K562 (cell line): ENCODE results near the gene SLA2. TPM values are rescaled to one million over a fixed set of nuclear protein-coding genes. Genes with fewer than 3 reads are reported as not detected.
A peak's percentile ranks its signal among the peaks of the same experiment; 100 is the strongest.

ENCODE experiments used
- ATAC-seq: fragments of 200-7000 bp; cut with Tn5 transposase; 3 replicates; pipeline ENCODE4 v1.9.1; 2020; ENCODE audit warnings: moderate library complexity
- BruUV-seq: library from RNA; stranded (reverse); fragments of 400-500 nt; replicated peaks from 2 replicates; lab custom pipeline; 2021; lab: Mats Ljungman, UMichigan
- CTCF ChIA-PET: fragments of 300-600 bp; formaldehyde crosslinking; extraction: SDS; loops from one replicate; lab custom pipeline; 2021; ENCODE audit warnings: low intra/inter-chr PET ratio; lab: Yijun Ruan, JAX
- POLR2A ChIA-PET: fragments of 300-600, 350-650 bp; sonication (Branson Sonifier 250); formaldehyde crosslinking; extraction: SDS; loops from one replicate; lab custom pipeline; 2021; ENCODE audit warnings: antibody characterized with exemption, inconsistent platforms; lab: Yijun Ruan, JAX
- DNase-seq, 4 experiments: peaks; one replicate each; pipeline versions ENCODE4 v3.0.0 to v3.0.0-alpha.2; 2011 to 2018; ENCODE audit warnings: low spot score in 3 of 4, mixed read lengths in 3 of 4; ENCODE audit errors: extremely low read depth in 1 of 4
- FAIRE-seq: peaks from 2 replicates; lab custom pipeline; 2011; peaks lifted over from hg19 to GRCh38; lab: Jason Lieb, UNC
- H2AFZ ChIP-seq: 2 replicates; pipeline ENCODE4 v1.6.0; 2011; ENCODE audit warnings: low read depth, low read length, control low read depth, inconsistent platforms
- H3K27ac ChIP-seq: fragments of 200-600 bp; 3 replicates; pipeline ENCODE4 v1.8.0; 2011; ENCODE audit warnings: low read depth, mild to moderate bottlenecking, control low read depth, inconsistent platforms, low read length, moderate library complexity, mixed read lengths; ENCODE audit errors: extremely low read depth
- H3K27me3 ChIP-seq, 2 experiments: fragments of 300-600 bp in 1 of 2; 2 replicates in 1 of 2; 3 replicates in 1 of 2; pipeline versions ENCODE4 v1.6.0 to v1.8.0; 2011; ENCODE audit warnings: inconsistent platforms in 2 of 2, low read length in 2 of 2, mild to moderate bottlenecking in 1 of 2, mixed read lengths in 1 of 2, moderate library complexity in 1 of 2; ENCODE audit not compliant: control insufficient read depth in 2 of 2, insufficient read depth in 2 of 2
- H3K36me3 ChIP-seq: fragments of 300-600 bp; 3 replicates; pipeline ENCODE4 v1.8.0; 2011; ENCODE audit warnings: mild to moderate bottlenecking, low read length, inconsistent platforms; ENCODE audit not compliant: control insufficient read depth, insufficient read depth
- H3K4me1 ChIP-seq, 2 experiments: fragments of 200-600 bp in 1 of 2; replicated peaks in 1 of 2; 2 replicates in 1 of 2; 3 replicates in 1 of 2; pipeline versions ENCODE4 v1.5.1 to v1.8.0; 2011; ENCODE audit warnings: inconsistent platforms in 2 of 2, low read length in 2 of 2, mild to moderate bottlenecking in 1 of 2, mixed read lengths in 1 of 2, moderate library complexity in 1 of 2; ENCODE audit not compliant: control insufficient read depth in 2 of 2, insufficient read depth in 2 of 2
- H3K4me2 ChIP-seq: 2 replicates; pipeline ENCODE4 v1.6.1; 2011; ENCODE audit warnings: low read length, control low read depth, inconsistent platforms, mixed read lengths; ENCODE audit not compliant: insufficient read depth
- H3K4me3 ChIP-seq: fragments of 200-600 bp; sonication (generic), shearing (Covaris generic); 2 replicates; pipeline ENCODE4 v1.5.1; 2016; ENCODE audit warnings: control low read depth, inconsistent platforms
- H3K79me2 ChIP-seq: fragments of 200-600 bp; 3 replicates; pipeline ENCODE4 v1.8.0; 2011; ENCODE audit warnings: low read length, inconsistent platforms; ENCODE audit not compliant: control insufficient read depth, insufficient read depth
- H3K9ac ChIP-seq, 2 experiments: 2 replicates each; pipeline versions ENCODE4 v1.6.0 to v1.6.1; 2011; ENCODE audit warnings: low read depth in 2 of 2, low read length in 2 of 2, control low read depth in 1 of 2, inconsistent platforms in 1 of 2, mild to moderate bottlenecking in 1 of 2, mixed read lengths in 1 of 2; ENCODE audit not compliant: insufficient read depth in 1 of 2
- H3K9me1 ChIP-seq: one replicate; pipeline ENCODE4 v1.6.0; 2011; ENCODE audit warnings: inconsistent platforms, mild to moderate bottlenecking, low read length, moderate library complexity; ENCODE audit not compliant: control insufficient read depth, insufficient read depth
- H3K9me3 ChIP-seq: replicated peaks from 2 replicates; pipeline ENCODE4 v1.5.1; 2011; ENCODE audit warnings: low read depth, low read length, inconsistent platforms; ENCODE audit not compliant: control insufficient read depth, insufficient read depth
- H4K20me1 ChIP-seq: replicated peaks from 2 replicates; pipeline ENCODE4 v1.6.1; 2011; ENCODE audit warnings: low read length, inconsistent platforms, mixed read lengths; ENCODE audit not compliant: control insufficient read depth, insufficient read depth
- ATF4 ChIP-seq: fragments of 450-650 bp; formaldehyde crosslinking; IDR thresholded peaks from 2 replicates; pipeline ENCODE4 v1.4.0; 2022; ENCODE audit warnings: mild to moderate bottlenecking, moderate library complexity
- CEBPG ChIP-seq, 3 experiments: fragments of 200-800 bp in 1 of 3; sonication (Bioruptor generic) in 1 of 3; sonication (generic) in 1 of 3; formaldehyde crosslinking in 1 of 3; IDR thresholded peaks in 2 of 3; conservative IDR thresholded peaks in 1 of 3; 2 replicates each; pipeline versions ENCODE4 v1.6.1 to v1.8.0; 2016 to 2022; ENCODE audit warnings: missing compliant biosample characterization in 2 of 3, missing genetic modification characterization in 2 of 3, mild to moderate bottlenecking in 1 of 3, missing genetic modification reagents in 1 of 3
- L3MBTL2 ChIP-seq: fragments of 450-650 bp; IDR thresholded peaks from 2 replicates; pipeline ENCODE4 v1.6.1; 2016; ENCODE audit warnings: mild to moderate bottlenecking, moderate library complexity
- LCOR ChIP-seq: sonication (generic); formaldehyde crosslinking; IDR thresholded peaks from 2 replicates; pipeline ENCODE4 v1.8.0; 2022; ENCODE audit warnings: mild to moderate bottlenecking, missing genetic modification reagents
- MAZ ChIP-seq, 2 experiments: fragments of 450-650 bp in 1 of 2; sonication (generic) in 1 of 2; formaldehyde crosslinking; IDR thresholded peaks in 1 of 2; conservative IDR thresholded peaks in 1 of 2; 2 replicates each; pipeline versions ENCODE4 v1.4.0 to v1.5.0; 2020; ENCODE audit warnings: mild to moderate bottlenecking in 1 of 2, missing genetic modification reagents in 1 of 2
- MTA3 ChIP-seq: fragments of 450-650 bp; formaldehyde crosslinking; IDR thresholded peaks from 2 replicates; pipeline ENCODE4 v1.6.1; 2017; ENCODE audit warnings: mild to moderate bottlenecking, borderline replicate concordance
- POLR2G ChIP-seq: fragments of 200-400 bp; formaldehyde crosslinking; IDR thresholded peaks from 2 replicates; pipeline ENCODE4 v1.6.1; 2017; ENCODE audit warnings: low read depth, mild to moderate bottlenecking, antibody characterized with exemption, low read length, moderate library complexity
- TAL1 ChIP-seq: fragments of 450-650 bp; IDR thresholded peaks from 2 replicates; pipeline ENCODE4 v1.6.1; 2016; ENCODE audit warnings: mild to moderate bottlenecking
- TEAD4 ChIP-seq, 2 experiments: sonication (generic) in 1 of 2; formaldehyde crosslinking in 1 of 2; IDR thresholded peaks; 2 replicates each; pipeline versions ENCODE4 v1.6.1 to v1.8.0; 2012 to 2022; ENCODE audit warnings: borderline replicate concordance in 1 of 2, inconsistent platforms in 1 of 2, low read length in 1 of 2, mild to moderate bottlenecking in 1 of 2, missing genetic modification reagents in 1 of 2
- ZBTB11 ChIP-seq, 3 experiments: fragments of 200-800 bp in 1 of 3; fragments of 250-450 bp in 1 of 3; fragments of 450-650 bp in 1 of 3; sonication (Bioruptor Pico) in 1 of 3; sonication (Bioruptor generic) in 1 of 3; formaldehyde crosslinking in 1 of 3; IDR thresholded peaks; 2 replicates each; pipeline versions ENCODE4 v1.6.1 to v1.8.0; 2016 to 2022; ENCODE audit warnings: mild to moderate bottlenecking in 2 of 3, missing genetic modification characterization in 2 of 3, missing compliant biosample characterization in 1 of 3, moderate library complexity in 1 of 3
- WGBS: fragments of 100-300 bp; shearing (Covaris generic); methylation state at CpG from one replicate; pipeline ENCODE4 v1.1.6; 2016; ENCODE audit warnings: low coverage, mixed read lengths; ENCODE audit not compliant: insufficient coverage; ENCODE audit errors: missing lambda C conversion rate; 5-methylcytosine and 5-hydroxymethylcytosine counted together
- in situ Hi-C: fragments of 300-500 bp; cut with MboI; formaldehyde crosslinking; loops from 4 replicates; pipeline ENCODE4 v1.15.0; 2018; ENCODE audit warnings: inconsistent platforms, mixed read lengths
- intact Hi-C: fragments of 100-400 bp; cut with micrococcal nuclease; formaldehyde crosslinking; loops from 2 replicates; pipeline ENCODE4 v1.14.2; 2022
- polyA plus RNA-seq, 8 experiments: library from polyadenylated mRNA; depleted of rRNA in 4 of 8; stranded (reverse) in 5 of 8; unstranded in 3 of 8; fragments of >200 nt; fragmentation: Nextera tagmentation in 2 of 8; fragmentation: Illumina TruSeq in 1 of 8; extraction: Ambion mirVana in 2 of 8; extraction: Trizol in 1 of 8; gene quantifications; 2 replicates each; pipeline versions ENCODE4 v1.2.1 to v1.2.3, GENCODE V29; 2011 to 2014; ENCODE audit warnings: inconsistent platforms in 1 of 8, missing spikeins in 1 of 8
- total RNA-seq, 7 experiments: library from RNA; depleted of rRNA in 6 of 7; stranded (reverse); fragments of >200 nt in 6 of 7; fragmentation: Illumina TruSeq in 2 of 7; extraction: Trizol in 2 of 7; gene quantifications; 2 replicates each; pipeline versions ENCODE4 v1.2.1 to v1.2.3, GENCODE V29; 2011 to 2021; ENCODE audit warnings: low replicate concordance in 1 of 7
- TF ChIP-seq, protein P1 (sequence below): fragments of 450-650 bp; formaldehyde crosslinking; IDR thresholded peaks from 2 replicates; pipeline ENCODE4 v1.4.0; 2022; ENCODE audit warnings: missing genetic modification characterization
- TF ChIP-seq, protein P2 (sequence below): sonication (generic); formaldehyde crosslinking; IDR thresholded peaks from 2 replicates; pipeline ENCODE4 v1.8.0; 2022; ENCODE audit warnings: mild to moderate bottlenecking, missing genetic modification reagents

SLA2 gene
- total and polyA plus RNA-seq, 9 of the 15 experiments (the other 6 are each of a cell fraction or from before 2014, with no cell fraction given) = 0.07 TPM; not detected in 7

DNA sequence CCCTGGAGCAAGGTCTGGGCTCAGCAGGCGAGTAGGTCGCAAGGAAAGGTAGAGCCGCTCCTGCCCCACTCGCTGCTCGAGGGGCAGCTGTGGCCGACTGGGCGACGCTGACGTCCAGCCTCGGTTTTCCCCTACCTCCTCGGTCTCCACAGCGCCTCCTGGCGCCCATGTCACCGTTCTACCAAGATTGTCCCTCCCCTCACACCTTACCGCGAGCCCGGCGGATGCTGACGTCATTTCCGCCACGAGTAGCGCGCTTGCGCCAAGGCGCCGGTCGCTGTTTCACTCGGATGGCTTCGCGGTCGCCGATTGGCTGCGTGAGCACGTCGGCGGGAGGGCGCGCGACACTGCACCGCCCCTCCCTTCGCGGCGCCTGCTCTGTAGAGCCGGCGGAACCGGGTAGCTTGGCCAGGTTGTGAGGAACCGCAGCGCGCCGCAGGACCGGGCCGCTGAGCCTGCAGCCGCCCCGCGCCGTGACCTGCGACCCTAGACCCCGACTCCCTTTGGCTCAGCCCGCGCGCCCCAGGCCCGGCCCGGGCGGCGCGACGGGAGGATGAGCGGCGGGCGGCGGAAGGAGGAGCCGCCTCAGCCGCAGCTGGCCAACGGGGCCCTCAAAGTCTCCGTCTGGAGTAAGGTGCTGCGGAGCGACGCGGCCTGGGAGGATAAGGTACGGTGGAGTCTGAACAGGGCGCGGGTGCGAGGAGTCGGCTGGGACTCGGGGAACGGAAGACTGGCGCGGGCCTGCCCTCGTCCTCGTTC, 40.4 kb downstream of the SLA2 start, which contains the start of gene RAB5IF:
Gene RAB5IF (plus strand): TSS at position 381 of the 759 bp plus-strand sequence. CDS start 173 bp downstream, at position 554.
- POLR2A ChIA-PET = interaction anchor here (0.6 to 3.2 kb wide), 18 partner anchors 10 to 851 kb away, joined by 3 to 18 read pairs (median 4); partner anchors contain the start of genes DSN1 and TGIF2
- intact Hi-C loops (no loop called here), in situ Hi-C loops (no loop called here)
- WGBS = 1% methylated on average over 76 of the region's 90 CpGs
- DNase-seq = peak; percentile 93 to 99 (median 94)
- no peaks in the 10 kb centered on the region for H3K9me3 ChIP-seq
- peaks cover 32% of the 10 kb centered on the region for H3K36me3 ChIP-seq
- BruUV-seq = no TSS peak
- H3K79me2 ChIP-seq = peaks cover 31% of the 10 kb centered on the region
- peak within 1 kb of the TSS; percentile 94 to 97 for H3K9ac ChIP-seq
- H2AFZ ChIP-seq = peak within 1 kb of the TSS; percentile 100
- no peaks in the 10 kb centered on the region for H3K9me1 ChIP-seq
- CTCF ChIA-PET = interaction anchor here (0.6 to 1.0 kb wide), 3 partner anchors 29 to 124 kb away, joined by 3 to 4 read pairs (median 4); no protein-coding TSS in a partner anchor
- H3K27me3 ChIP-seq = no peaks in the 10 kb centered on the region
- H3K4me2 ChIP-seq = peak within 1 kb of the TSS; percentile 94
- peak; percentile 98 for ATAC-seq
- H3K27ac ChIP-seq = peak within 1 kb of the TSS; percentile 89
- H4K20me1 ChIP-seq = peaks cover 7% of the 10 kb centered on the region; the same call in 1 of the 2 replicates
- peaks cover 8 to 12% of the 10 kb centered on the region in 2 experiments for H3K4me1 ChIP-seq
- peak; percentile 99 for FAIRE-seq
- H3K4me3 ChIP-seq = peak within 1 kb of the TSS; percentile 98
- peak; percentile 59; the same call in 1 of the 2 replicates for TF ChIP-seq CEBPG (CRISPR knock-in tag; IDR thresholded peaks at IDR 0.05)
- no peak for TF ChIP-seq CEBPG (tag; conservative IDR thresholded peaks at IDR 0.05 in 1 of 2, IDR thresholded peaks at IDR 0.05 in 1 of 2)
- peak; percentile 71 to 80 for TF ChIP-seq MAZ (CRISPR knock-in tag; conservative IDR thresholded peaks at IDR 0.05 in 1 of 2, IDR thresholded peaks at IDR 0.05 in 1 of 2)
- TF ChIP-seq, protein P1, sequence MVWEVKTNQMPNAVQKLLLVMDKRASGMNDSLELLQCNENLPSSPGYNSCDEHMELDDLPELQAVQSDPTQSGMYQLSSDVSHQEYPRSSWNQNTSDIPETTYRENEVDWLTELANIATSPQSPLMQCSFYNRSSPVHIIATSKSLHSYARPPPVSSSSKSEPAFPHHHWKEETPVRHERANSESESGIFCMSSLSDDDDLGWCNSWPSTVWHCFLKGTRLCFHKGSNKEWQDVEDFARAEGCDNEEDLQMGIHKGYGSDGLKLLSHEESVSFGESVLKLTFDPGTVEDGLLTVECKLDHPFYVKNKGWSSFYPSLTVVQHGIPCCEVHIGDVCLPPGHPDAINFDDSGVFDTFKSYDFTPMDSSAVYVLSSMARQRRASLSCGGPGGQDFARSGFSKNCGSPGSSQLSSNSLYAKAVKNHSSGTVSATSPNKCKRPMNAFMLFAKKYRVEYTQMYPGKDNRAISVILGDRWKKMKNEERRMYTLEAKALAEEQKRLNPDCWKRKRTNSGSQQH (CRISPR knock-in tag) = no peak
- TF ChIP-seq ATF4 (CRISPR knock-in tag) = no peak
- TF ChIP-seq LCOR (CRISPR knock-in tag) = peak; percentile 45; the same call in 1 of the 2 replicates
- peak; percentile 89 for TF ChIP-seq L3MBTL2
- TF ChIP-seq, protein P2, sequence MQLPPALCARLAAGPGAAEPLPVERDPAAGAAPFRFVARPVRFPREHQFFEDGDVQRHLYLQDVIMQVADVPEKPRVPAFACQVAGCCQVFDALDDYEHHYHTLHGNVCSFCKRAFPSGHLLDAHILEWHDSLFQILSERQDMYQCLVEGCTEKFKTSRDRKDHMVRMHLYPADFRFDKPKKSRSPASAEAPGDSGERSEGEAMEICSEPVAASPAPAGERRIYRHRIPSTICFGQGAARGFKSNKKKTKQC (CRISPR knock-in tag) = peak; percentile 11; the same call in 1 of the 2 replicates
- TF ChIP-seq TAL1 = no peak
- TF ChIP-seq ZBTB11 (CRISPR knock-in tag; IDR thresholded peaks at IDR 0.05) = peak in 1 of 3 experiments; percentile 82; a peak in 2 of 6 replicates
- TF ChIP-seq TEAD4 (IDR thresholded peaks at IDR 0.05; ENCODE audit: low read length) = no peak
- no peak for TF ChIP-seq TEAD4 (CRISPR knock-in tag; IDR thresholded peaks at IDR 0.05; ENCODE audit: borderline replicate concordance)
- TF ChIP-seq POLR2G = peak; percentile 93
- peak; percentile 98 for TF ChIP-seq MTA3
